K562 (cell line): ENCODE results near the gene PLP2. TPM values are rescaled to one million over a fixed set of nuclear protein-coding genes. Genes with fewer than 3 reads are reported as not detected.
A peak's percentile ranks its signal among the peaks of the same experiment; 100 is the strongest.
"Not testable (repeated sequence)": the region's sequence is repeated elsewhere in the genome, so short reads cannot be mapped to it uniquely, and the experiment has no call there.

Experiments
- ATF7 ChIP-seq: fragments of 450-650 bp; IDR thresholded peaks from 2 replicates; pipeline ENCODE4 v1.7.1; 2014; ENCODE audit warnings: mild to moderate bottlenecking, moderate library complexity
- CREM ChIP-seq: IDR thresholded peaks from 2 replicates; pipeline ENCODE4 v1.6.1; 2014; ENCODE audit warnings: antibody characterized with exemption, low read depth
- EP400 ChIP-seq: fragments of 450-650 bp; IDR thresholded peaks from 2 replicates; pipeline ENCODE4 v1.6.1; 2017; ENCODE audit warnings: antibody characterized with exemption, mild to moderate bottlenecking, moderate library complexity
- ETV1 ChIP-seq: fragments of 450-650 bp; conservative IDR thresholded peaks from 2 replicates; pipeline ENCODE4 v1.6.1; 2016; ENCODE audit warnings: missing genetic modification characterization, control low read depth, low read depth, missing compliant biosample characterization
- FOXM1 ChIP-seq, 2 experiments: fragments of 450-650 bp in 1 of 2; sonication (generic) in 1 of 2; formaldehyde crosslinking in 1 of 2; IDR thresholded peaks; 2 replicates each; pipeline versions ENCODE4 v1.6.1 to v1.9.0; 2017 to 2022; ENCODE audit warnings: low read depth in 2 of 2, mild to moderate bottlenecking in 2 of 2, missing genetic modification reagents in 1 of 2, moderate library complexity in 1 of 2
- HDAC3 ChIP-seq: fragments of 450-650 bp; IDR thresholded peaks from 2 replicates; pipeline ENCODE4 v1.6.1; 2018; ENCODE audit warnings: borderline replicate concordance, mild to moderate bottlenecking, moderate library complexity; ENCODE audit not compliant: partially characterized antibody
- NCOR1 ChIP-seq: fragments of 450-650 bp; IDR thresholded peaks from 2 replicates; pipeline ENCODE4 v1.6.1; 2016; ENCODE audit warnings: mild to moderate bottlenecking, moderate library complexity
- NR2C1 ChIP-seq, 2 experiments: fragments of 450-650 bp; IDR thresholded peaks; 2 replicates each; pipeline ENCODE4 v1.6.1; 2017; ENCODE audit warnings: mild to moderate bottlenecking in 2 of 2, antibody characterized with exemption in 1 of 2, inconsistent platforms in 1 of 2, missing compliant biosample characterization in 1 of 2, missing genetic modification characterization in 1 of 2
- NR2C2 ChIP-seq, 2 experiments: fragments of 200-800 bp in 1 of 2; sonication (Bioruptor generic) in 1 of 2; sonication (generic) in 1 of 2; formaldehyde crosslinking in 1 of 2; IDR thresholded peaks; 2 replicates each; pipeline versions ENCODE4 v1.6.1 to v1.8.0; 2016 to 2022; ENCODE audit warnings: mild to moderate bottlenecking in 1 of 2, missing compliant biosample characterization in 1 of 2, missing genetic modification characterization in 1 of 2, missing genetic modification reagents in 1 of 2
- NRF1 ChIP-seq, 2 experiments: fragments of 450-650 bp; IDR thresholded peaks in 1 of 2; conservative IDR thresholded peaks in 1 of 2; 2 replicates each; pipeline ENCODE4 v1.6.1; 2014; ENCODE audit warnings: mild to moderate bottlenecking in 2 of 2
- PHB2 ChIP-seq: fragments of 450-650 bp; IDR thresholded peaks from 2 replicates; pipeline ENCODE4 v1.6.1; 2017; ENCODE audit warnings: low read depth
- PML ChIP-seq: IDR thresholded peaks from 2 replicates; pipeline ENCODE4 v1.6.1; 2012; ENCODE audit warnings: low read length, inconsistent platforms
- POLR2H ChIP-seq: IDR thresholded peaks from 2 replicates; pipeline ENCODE4 v1.6.1; 2016; ENCODE audit warnings: missing genetic modification characterization, low read depth, mild to moderate bottlenecking, control low read depth, missing compliant biosample characterization, moderate library complexity
- RAD21 ChIP-seq, 2 experiments: fragments of 250-450 bp in 1 of 2; fragments of 450-650 bp in 1 of 2; sonication (Bioruptor Pico) in 1 of 2; formaldehyde crosslinking in 1 of 2; IDR thresholded peaks in 1 of 2; conservative IDR thresholded peaks in 1 of 2; 2 replicates each; pipeline versions ENCODE4 v1.4.0 to v1.8.0; 2020 to 2022; ENCODE audit warnings: mild to moderate bottlenecking in 2 of 2, moderate library complexity in 1 of 2
- RUNX1 ChIP-seq: sonication (generic); IDR thresholded peaks from 2 replicates; pipeline ENCODE4 v1.6.1; 2016; ENCODE audit warnings: antibody characterized with exemption, low read depth
- SRF ChIP-seq, 2 experiments: fragments of 250-450, 450-650 bp in 1 of 2; sonication (Bioruptor Pico) in 1 of 2; sonication (generic) in 1 of 2; formaldehyde crosslinking; IDR thresholded peaks; 2 replicates each; pipeline versions ENCODE4 v1.5.0 to v1.5.1; 2020 to 2022; ENCODE audit warnings: mild to moderate bottlenecking in 1 of 2, missing genetic modification reagents in 1 of 2
- polyA plus RNA-seq, 8 experiments: library from polyadenylated mRNA; depleted of rRNA in 4 of 8; stranded (reverse) in 5 of 8; unstranded in 3 of 8; fragments of >200 nt; fragmentation: Nextera tagmentation in 2 of 8; fragmentation: Illumina TruSeq in 1 of 8; extraction: Ambion mirVana in 2 of 8; extraction: Trizol in 1 of 8; gene quantifications; 2 replicates each; pipeline versions ENCODE4 v1.2.1 to v1.2.3, GENCODE V29; 2011 to 2014; ENCODE audit warnings: inconsistent platforms in 1 of 8, missing spikeins in 1 of 8
- total RNA-seq, 7 experiments: library from RNA; depleted of rRNA in 6 of 7; stranded (reverse); fragments of >200 nt in 6 of 7; fragmentation: Illumina TruSeq in 2 of 7; extraction: Trizol in 2 of 7; gene quantifications; 2 replicates each; pipeline versions ENCODE4 v1.2.1 to v1.2.3, GENCODE V29; 2011 to 2021; ENCODE audit warnings: low replicate concordance in 1 of 7
- TF ChIP-seq, protein P1 (sequence below): fragments of 200-800 bp; sonication (Bioruptor generic); IDR thresholded peaks from 2 replicates; pipeline ENCODE4 v1.6.1; 2017; ENCODE audit warnings: missing genetic modification characterization, missing compliant biosample characterization
- TF ChIP-seq, protein P2 (sequence below), 2 experiments: fragments of 450-650 bp; conservative IDR thresholded peaks; 2 replicates each; pipeline ENCODE4 v1.6.1; 2017; ENCODE audit warnings: mild to moderate bottlenecking in 2 of 2, moderate library complexity in 2 of 2
- TF ChIP-seq, protein P3 (sequence below), 2 experiments: fragments of 150-350 bp in 1 of 2; IDR thresholded peaks; 2 replicates each; pipeline ENCODE4 v1.6.1; 2012 to 2016; ENCODE audit warnings: low read depth in 2 of 2, low read length in 2 of 2, mild to moderate bottlenecking in 1 of 2, moderate library complexity in 1 of 2

PLP2 gene
- total and polyA plus RNA-seq, 9 of the 15 experiments (the other 6 are each of a cell fraction or from before 2014, with no cell fraction given): 34.7 to 236 (median 112) TPM

DNA sequence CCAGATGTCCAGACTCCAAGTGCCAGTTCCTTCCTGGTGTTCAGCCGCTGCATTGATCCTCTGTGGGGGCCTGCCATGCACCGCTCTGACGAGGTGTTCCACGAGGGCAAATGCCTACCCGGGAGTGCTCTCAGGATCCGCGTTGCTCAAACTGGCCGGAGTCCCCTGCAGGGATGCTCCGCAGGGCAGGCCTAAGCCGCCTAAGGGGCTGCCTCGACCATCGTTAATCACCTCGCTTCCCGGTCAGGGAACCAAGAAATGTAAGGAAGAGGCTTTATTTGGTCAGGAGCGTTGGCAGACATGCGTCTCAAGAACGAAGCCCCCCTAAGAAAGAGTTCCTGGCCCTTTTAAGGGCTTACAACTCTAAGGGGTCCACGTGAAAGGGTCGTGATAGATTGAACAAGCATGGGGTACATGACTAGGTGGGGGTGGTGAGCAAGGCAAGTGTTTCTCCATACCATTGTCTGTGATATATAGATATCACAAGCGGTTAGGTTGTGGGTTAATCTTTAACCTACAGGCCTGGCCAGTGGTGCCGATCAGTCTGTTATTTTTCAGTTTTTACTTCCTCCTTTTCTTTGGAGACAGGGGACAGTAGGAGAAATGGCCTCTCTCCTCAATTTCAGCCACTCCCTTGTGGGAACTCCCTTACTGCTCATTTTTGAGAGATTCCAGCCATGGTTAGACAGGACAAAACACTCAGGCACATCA lies 23.2 kb upstream of the PLP2 start (continued):
- TF ChIP-seq NR2C2 (CRISPR knock-in tag; IDR thresholded peaks at IDR 0.05); NR2C1 (IDR thresholded peaks at IDR 0.05); FOXM1 (CRISPR knock-in tag; IDR thresholded peaks at IDR 0.05; ENCODE audit: low read depth): not testable (repeated sequence)
- peak; percentile 67 for TF ChIP-seq NR2C2 (tag; IDR thresholded peaks at IDR 0.05)
- peak in 1 of 2 experiments; percentile 25; a peak in 2 of 4 replicates for TF ChIP-seq NRF1 (conservative IDR thresholded peaks at IDR 0.05 in 1 of 2, IDR thresholded peaks at IDR 0.05 in 1 of 2)
- peak; percentile 85 for TF ChIP-seq PML
- TF ChIP-seq HDAC3: peak; percentile 64
- peak in 1 of 2 experiments; percentile 49; a peak in 1 of 4 replicates for TF ChIP-seq SRF (CRISPR knock-in tag; IDR thresholded peaks at IDR 0.05)
- peak; percentile 54; the same call in 1 of the 2 replicates for TF ChIP-seq CREM
- 0 out of 2 replicates have a peak, but pooled peaks have one; percentile 11 for TF ChIP-seq NR2C1 (tag; IDR thresholded peaks at IDR 0.05)
- TF ChIP-seq ETV1: peak; percentile 33; the same call in 1 of the 2 replicates
- TF ChIP-seq NCOR1: peak; percentile 90
- TF ChIP-seq FOXM1 (IDR thresholded peaks at IDR 0.05; ENCODE audit: low read depth): peak; percentile 79
- TF ChIP-seq, protein P1, sequence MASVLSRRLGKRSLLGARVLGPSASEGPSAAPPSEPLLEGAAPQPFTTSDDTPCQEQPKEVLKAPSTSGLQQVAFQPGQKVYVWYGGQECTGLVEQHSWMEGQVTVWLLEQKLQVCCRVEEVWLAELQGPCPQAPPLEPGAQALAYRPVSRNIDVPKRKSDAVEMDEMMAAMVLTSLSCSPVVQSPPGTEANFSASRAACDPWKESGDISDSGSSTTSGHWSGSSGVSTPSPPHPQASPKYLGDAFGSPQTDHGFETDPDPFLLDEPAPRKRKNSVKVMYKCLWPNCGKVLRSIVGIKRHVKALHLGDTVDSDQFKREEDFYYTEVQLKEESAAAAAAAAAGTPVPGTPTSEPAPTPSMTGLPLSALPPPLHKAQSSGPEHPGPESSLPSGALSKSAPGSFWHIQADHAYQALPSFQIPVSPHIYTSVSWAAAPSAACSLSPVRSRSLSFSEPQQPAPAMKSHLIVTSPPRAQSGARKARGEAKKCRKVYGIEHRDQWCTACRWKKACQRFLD (CRISPR knock-in tag): 0 out of 2 replicates have a peak, but pooled peaks have one; percentile 58
- peak; percentile 79 for TF ChIP-seq PHB2
- peak; percentile 25; the same call in 1 of the 2 replicates for TF ChIP-seq ATF7
- TF ChIP-seq, protein P2, sequence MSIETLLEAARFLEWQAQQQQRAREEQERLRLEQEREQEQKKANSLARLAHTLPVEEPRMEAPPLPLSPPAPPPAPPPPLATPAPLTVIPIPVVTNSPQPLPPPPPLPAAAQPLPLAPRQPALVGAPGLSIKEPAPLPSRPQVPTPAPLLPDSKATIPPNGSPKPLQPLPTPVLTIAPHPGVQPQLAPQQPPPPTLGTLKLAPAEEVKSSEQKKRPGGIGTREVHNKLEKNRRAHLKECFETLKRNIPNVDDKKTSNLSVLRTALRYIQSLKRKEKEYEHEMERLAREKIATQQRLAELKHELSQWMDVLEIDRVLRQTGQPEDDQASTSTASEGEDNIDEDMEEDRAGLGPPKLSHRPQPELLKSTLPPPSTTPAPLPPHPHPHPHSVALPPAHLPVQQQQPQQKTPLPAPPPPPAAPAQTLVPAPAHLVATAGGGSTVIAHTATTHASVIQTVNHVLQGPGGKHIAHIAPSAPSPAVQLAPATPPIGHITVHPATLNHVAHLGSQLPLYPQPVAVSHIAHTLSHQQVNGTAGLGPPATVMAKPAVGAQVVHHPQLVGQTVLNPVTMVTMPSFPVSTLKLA (conservative IDR thresholded peaks at IDR 0.05): peak; percentile 61 to 66; a peak in 3 of 4 replicates
- TF ChIP-seq RUNX1: peak; percentile 60; the same call in 1 of the 2 replicates
- TF ChIP-seq RAD21 (CRISPR knock-in tag; conservative IDR thresholded peaks at IDR 0.05 in 1 of 2, IDR thresholded peaks at IDR 0.05 in 1 of 2): 0 out of 4 replicates have a peak, but pooled peaks of 1 of the 2 experiments have one; percentile 7
- TF ChIP-seq EP400: peak; percentile 66
- peak; percentile 70; the same call in 1 of the 2 replicates for TF ChIP-seq POLR2H (tag)
- TF ChIP-seq, protein P3, sequence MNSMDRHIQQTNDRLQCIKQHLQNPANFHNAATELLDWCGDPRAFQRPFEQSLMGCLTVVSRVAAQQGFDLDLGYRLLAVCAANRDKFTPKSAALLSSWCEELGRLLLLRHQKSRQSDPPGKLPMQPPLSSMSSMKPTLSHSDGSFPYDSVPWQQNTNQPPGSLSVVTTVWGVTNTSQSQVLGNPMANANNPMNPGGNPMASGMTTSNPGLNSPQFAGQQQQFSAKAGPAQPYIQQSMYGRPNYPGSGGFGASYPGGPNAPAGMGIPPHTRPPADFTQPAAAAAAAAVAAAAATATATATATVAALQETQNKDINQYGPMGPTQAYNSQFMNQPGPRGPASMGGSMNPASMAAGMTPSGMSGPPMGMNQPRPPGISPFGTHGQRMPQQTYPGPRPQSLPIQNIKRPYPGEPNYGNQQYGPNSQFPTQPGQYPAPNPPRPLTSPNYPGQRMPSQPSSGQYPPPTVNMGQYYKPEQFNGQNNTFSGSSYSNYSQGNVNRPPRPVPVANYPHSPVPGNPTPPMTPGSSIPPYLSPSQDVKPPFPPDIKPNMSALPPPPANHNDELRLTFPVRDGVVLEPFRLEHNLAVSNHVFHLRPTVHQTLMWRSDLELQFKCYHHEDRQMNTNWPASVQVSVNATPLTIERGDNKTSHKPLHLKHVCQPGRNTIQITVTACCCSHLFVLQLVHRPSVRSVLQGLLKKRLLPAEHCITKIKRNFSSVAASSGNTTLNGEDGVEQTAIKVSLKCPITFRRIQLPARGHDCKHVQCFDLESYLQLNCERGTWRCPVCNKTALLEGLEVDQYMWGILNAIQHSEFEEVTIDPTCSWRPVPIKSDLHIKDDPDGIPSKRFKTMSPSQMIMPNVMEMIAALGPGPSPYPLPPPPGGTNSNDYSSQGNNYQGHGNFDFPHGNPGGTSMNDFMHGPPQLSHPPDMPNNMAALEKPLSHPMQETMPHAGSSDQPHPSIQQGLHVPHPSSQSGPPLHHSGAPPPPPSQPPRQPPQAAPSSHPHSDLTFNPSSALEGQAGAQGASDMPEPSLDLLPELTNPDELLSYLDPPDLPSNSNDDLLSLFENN (IDR thresholded peaks at IDR 0.05; ENCODE audit: low read depth in 2 of 2, low read length in 2 of 2): peak in 1 of 2 experiments; percentile 79; a peak in 2 of 4 replicates
